Measurements from ENCODE around the gene CCDC92B.

DNA sequence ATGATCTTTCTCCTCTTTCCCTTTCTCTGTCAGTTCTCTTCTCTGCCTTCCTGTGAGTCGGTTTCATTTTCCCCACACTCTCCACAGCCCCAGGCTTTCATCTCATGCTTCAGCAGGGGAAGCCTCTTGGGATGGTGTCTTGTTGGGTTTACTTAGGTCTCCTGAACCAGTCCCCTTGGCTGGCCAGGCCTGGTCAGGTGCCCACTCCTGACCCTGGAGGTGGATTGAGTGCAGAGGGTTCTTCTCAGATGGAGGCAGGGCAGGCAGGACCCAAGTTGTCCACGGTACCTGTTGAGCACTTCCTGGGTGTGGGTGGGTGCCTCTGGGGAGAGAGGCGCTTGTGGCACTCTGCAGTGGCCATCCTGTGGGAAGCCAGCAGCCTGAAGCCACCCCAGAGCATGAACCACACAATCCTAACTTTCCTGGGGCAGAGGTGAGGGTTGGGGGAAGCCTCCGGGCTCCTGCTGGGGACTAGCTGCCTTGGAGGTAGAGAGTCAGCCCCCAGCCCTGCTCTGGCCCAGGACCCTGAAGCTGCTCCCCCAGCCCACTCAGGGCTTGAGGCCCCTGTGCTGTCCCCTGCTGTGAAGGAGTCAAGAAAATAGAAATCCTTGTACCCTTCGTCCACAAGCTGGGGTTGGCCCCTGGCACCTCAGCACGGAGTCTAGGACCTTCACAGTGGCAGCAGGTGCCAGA, 44.8 kb upstream of the CCDC92B start:
- TF ChIP-seq TAF1 (IDR thresholded peaks at IDR 0.05; ENCODE audit: control insufficient read depth, extremely low read depth, insufficient read depth, low read length, severe bottlenecking) (no peak), BRF1 (IDR thresholded peaks at IDR 0.05; ENCODE audit: borderline replicate concordance, extremely low read depth, insufficient read length) (no peak), ZC3H4 (CRISPR knock-in tag; IDR thresholded peaks at IDR 0.05; ENCODE audit: borderline replicate concordance) (no peak), SP2 (IDR thresholded peaks at IDR 0.05; ENCODE audit: extremely low read depth, low read depth, low read length, poor library complexity, severe bottlenecking) (no peak), HCFC1 (IDR thresholded peaks at IDR 0.05; ENCODE audit: low read depth, low read length) (no peak)
- TF ChIP-seq, protein P1, sequence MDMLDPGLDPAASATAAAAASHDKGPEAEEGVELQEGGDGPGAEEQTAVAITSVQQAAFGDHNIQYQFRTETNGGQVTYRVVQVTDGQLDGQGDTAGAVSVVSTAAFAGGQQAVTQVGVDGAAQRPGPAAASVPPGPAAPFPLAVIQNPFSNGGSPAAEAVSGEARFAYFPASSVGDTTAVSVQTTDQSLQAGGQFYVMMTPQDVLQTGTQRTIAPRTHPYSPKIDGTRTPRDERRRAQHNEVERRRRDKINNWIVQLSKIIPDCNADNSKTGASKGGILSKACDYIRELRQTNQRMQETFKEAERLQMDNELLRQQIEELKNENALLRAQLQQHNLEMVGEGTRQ (CRISPR knock-in tag; IDR thresholded peaks at IDR 0.05), result no peak
